Measurements from ENCODE around the gene RABGAP1L. TPM values are rescaled to one million over a fixed set of nuclear protein-coding genes. Genes with fewer than 3 reads are reported as not detected.
"Not testable (repeated sequence)": the region's sequence is repeated elsewhere in the genome, so short reads cannot be mapped to it uniquely, and the experiment has no call there.

RABGAP1L gene
- total and polyA plus RNA-seq, 7 experiments from 2014 or later, result 38.4 to 97.4 (median 55.1) TPM

DNA sequence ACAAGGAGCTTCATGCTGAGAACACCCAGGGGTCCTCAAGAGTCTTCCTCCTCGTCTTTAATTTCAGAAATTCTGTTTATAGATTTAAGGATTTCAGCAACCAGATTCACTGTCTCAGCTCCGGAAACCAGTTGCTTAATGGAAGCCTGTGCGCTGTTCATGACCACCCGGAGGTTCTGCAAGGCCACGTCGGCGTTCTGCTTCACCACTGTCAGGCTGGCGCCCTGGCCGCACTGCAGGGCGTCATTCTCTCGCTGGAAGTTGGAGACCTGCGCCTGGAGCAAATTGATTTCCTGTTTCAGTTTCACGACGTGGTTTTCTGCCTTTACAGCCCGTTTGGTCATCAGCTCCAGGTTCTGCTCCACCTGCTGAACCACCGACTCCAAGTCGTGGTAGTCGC, 885.3 kb downstream of the RABGAP1L start:
- H3K36me3 ChIP-seq (ENCODE audit: control insufficient read depth in 2 of 3, insufficient read depth in 3 of 3, low read length in 3 of 3); H3K9me3 ChIP-seq (ENCODE audit: control insufficient read depth in 2 of 3, low read length in 3 of 3); H3K4me3 Mint-ChIP-seq; CTCF ChIA-PET; H3K4me1 ChIP-seq (ENCODE audit: control insufficient read depth in 2 of 2, insufficient read depth in 2 of 2, low read length in 2 of 2); H3K4me3 ChIP-seq (ENCODE audit: low read length); H3K27ac Mint-ChIP-seq; DNase-seq; H3K27ac ChIP-seq (ENCODE audit: low read depth, low read length); H3K36me3 Mint-ChIP-seq; H3K27me3 ChIP-seq (ENCODE audit: control insufficient read depth in 2 of 2, insufficient read depth in 2 of 2, low read length in 2 of 2); H3K9me3 Mint-ChIP-seq; ATAC-seq; H3K4me1 Mint-ChIP-seq; intact Hi-C loops (cut with micrococcal nuclease); POLR2A ChIA-PET: not testable (repeated sequence)
- peaks cover 7 to 30% (median 23%) of the 10 kb centered on the region in 5 donors for H3K27me3 Mint-ChIP-seq

Other genes starting within 250 kb of the RABGAP1L start
- under 1 TPM in 1 of 5 experiments, not detected in 4; 0.32 TPM for gene SERPINC1, start 242.2 kb upstream of the RABGAP1L start, total RNA-seq
- under 1 TPM in 1 of 2 donors, not detected in 1; 0.25 TPM for gene SERPINC1, start 242.2 kb upstream of the RABGAP1L start, polyA plus RNA-seq
- 10 to 100 TPM; 36.5 to 49.5 (median 47.7) TPM for gene RC3H1, start 137.2 kb upstream of the RABGAP1L start, total RNA-seq
- 1 to 10 TPM; 6.7 to 7.2 TPM for gene RC3H1, start 137.2 kb upstream of the RABGAP1L start, polyA plus RNA-seq

All from naive thymus-derived CD4-positive, alpha-beta T cell (primary cell).